CD4-positive, alpha-beta T cell treated with Interleukin-6 at 100 ng/mL for 8 hours (primary cell): Measurements from ENCODE around the gene NHLRC1.
A peak's percentile ranks its signal among the peaks of the same experiment; 100 is the strongest.
"Not testable (repeated sequence)": the region's sequence is repeated elsewhere in the genome, so short reads cannot be mapped to it uniquely, and the experiment has no call there.

ENCODE experiments used
- DNase-seq: peaks from one replicate; pipeline ENCODE4 v3.0.0-alpha.2; 2020; ENCODE audit warnings: mixed read lengths, low spot score

NHLRC1 gene

DNA sequence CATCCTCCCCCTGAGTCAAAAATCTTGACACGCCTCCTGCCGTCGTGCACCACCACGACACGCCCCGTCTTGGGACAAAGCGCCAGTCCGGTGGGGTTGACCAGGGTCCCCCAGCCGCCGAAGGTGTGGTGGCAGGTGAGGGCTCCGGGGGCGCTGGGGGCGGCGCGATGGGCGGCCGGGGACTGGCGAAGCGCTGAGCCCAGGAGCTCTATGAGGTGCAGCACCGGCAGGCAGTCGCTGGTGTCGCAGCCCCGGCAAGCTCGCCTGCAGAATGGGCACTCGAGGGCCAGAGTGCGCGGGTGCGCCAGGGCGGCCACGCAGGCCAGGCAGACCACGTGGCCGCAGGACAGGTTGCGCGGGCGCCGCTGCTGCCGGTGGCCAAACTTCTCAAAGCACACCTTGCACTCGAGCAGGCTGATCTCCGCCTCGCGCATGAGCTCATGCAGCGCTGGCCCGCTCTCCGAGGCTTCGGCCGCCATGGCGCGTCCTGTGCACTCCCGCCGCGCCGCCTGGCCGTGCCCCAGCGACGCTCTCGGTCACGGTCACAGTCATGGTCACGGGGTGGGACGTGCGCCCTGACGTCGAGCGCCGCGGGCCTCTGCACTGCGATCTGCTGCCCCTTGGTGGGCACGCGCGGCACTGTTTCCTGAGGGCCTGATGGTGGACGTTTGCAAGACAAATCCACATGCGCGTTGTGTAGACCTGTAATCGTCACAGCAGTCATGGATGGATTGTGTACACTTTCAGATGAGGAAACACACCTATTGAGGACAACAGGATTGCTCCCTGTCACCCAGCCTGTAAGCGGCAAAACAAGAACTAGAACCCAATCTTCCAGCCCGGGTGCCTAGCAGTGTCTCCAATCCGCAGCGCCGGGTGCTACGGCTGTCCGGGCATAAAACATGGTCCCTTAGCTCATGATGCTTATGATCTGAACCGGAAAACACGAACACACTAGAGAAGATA lies at the start of gene NHLRC1:
TSS of gene NHLRC1 (minus strand) at position 550 of the 966 bp plus-strand sequence. CDS start at position 479, 71 bp downstream.
- DNase-seq: peak; percentile 58

DNA sequence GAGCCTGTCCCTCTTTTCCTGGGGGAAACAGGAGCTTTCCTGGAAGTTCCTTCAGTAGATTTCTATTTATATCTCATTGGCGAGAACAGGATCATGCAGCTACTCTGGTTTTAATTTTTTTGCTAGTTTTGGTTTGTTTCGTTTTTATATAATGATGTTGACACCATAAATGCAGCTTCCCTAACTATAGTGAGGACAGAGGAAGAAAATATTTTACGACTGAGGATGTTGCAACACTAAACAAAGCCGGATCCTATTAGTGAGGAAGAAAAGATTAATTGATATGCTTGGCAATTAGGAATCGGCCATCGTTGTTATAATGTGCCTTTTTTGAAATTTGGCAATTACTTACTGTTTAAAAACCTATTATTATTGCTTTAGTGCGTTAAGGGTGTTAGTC lies 49.4 kb upstream of the NHLRC1 start:
- DNase-seq: no peak

DNA sequence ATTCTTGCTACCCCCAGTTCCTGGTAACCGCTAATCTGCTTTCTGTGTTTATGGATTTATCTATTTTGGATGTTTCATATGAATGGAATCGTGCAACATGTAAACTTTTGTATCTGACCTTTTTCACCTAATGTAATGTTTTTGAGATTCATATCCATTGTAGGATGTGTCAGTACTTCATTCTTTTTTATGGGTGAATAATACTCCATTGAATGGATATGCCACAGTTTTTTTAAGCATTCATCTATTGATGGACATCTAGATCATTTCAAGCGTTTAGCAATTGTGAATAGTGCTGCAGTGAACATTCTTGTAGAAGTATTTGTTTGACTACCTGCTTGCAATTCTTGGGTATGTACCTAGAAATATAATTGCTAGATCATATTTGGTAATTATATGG lies 45.8 kb upstream of the NHLRC1 start:
- DNase-seq: no peak

DNA sequence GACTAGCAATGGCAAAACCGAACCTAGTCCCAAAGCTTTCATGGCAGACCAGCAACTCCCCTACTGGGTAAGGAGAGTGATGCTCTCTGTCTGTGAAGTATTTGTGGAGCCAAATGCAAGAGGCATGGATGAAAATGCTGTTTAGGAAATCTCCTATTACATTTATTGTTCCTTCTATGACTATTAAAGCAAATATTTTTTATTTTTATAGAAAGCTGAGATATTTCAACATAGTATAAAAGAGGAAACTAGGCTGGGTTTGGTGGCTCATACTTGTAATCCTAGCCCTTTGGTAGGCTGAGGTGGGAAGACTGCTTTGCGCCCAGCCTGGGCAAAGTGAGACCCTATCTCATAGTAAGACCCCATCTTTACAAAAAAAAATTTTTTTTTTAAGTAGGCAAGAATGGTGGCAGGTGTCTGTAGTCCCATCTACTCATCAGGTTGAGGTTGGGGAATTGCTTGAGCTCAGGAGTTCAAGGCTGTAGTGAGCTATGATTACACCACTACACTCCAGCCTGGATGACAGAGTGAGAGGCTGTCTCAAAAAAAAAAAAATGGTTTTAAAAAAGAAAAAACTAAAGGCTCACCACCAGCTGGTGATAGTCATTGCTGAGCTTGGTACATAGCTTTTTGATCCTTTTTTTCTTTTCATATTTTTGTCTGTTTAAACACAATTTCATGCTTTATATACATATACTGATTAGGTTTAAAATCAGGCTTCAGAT lies 44.0 kb upstream of the NHLRC1 start:
- DNase-seq: no peak

DNA sequence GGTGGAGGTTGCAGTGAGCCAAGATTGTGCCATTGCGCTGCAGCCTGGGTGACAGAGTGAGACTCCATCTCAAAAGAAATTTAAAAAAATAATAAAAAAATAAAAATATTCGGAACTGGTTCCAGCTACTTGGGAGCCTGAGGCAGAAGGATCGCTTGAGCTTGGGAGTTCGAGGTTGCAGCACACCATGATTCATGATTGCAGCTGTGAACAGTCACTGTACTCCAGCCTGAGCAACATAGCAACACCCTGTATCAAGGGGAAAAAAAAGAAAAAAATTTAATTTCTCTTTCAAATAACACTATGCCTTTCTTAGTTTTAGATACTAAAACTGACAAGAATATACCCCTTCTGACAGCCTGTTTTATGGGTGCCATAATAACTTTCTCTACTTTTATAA lies 43.3 kb upstream of the NHLRC1 start:
- DNase-seq: no peak

DNA sequence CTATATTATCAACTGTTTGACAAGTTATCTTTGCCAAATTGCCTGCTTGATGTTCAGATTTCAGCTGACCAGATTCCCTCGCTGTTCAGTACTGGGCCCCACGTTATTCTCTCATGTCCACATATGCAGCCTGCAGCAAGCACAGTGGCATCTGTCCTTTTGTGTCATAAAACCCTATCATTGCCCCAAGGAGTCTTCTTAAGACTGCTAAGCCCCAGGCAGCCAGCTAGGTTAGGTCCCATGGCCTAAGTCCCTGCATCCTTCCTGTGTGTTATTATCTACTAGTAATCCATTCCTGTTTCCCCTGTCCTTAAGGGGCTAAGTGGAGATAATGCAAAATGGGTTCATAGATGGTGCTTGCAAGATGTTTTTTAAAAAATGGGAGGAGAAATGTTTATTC lies 39.9 kb upstream of the NHLRC1 start:
- no peak for DNase-seq

DNA sequence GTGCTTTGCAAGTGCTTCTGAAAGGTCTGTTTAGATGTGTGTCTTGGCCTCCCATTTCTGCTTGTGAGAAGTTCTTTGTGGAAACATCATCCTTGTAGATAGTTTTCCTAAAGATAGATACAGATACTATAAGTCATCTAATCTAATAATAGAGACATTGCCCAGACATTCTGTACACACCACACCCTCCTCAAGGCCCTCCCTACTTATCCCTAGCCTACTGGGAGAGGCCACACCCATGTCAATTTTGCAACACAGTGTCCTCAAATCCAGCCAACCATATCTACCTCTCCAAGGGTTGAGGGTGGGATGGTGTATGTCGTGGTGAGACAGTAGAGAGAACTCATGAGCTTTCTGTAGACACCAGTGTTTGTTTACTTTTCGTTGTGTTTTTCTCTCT lies 39.0 kb upstream of the NHLRC1 start:
- DNase-seq: no peak

DNA sequence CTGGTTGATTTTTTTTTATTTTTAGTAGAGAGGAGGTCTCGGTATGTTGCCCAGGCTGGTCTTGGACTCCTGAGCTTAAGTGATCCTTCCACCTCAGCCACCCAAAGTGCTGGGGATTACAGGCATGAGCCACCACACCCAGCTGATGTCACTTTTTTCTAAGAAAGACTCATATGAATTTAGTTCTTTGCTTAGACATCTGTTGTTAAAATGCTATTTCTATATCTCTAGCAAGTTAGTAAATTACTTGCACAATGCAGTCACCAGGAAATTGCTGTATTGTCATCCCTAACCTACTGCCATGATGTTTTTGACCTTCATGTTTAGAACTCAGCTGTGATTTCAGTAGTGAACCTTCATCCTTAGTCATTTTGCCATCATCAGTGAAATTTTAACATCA lies 38.4 kb upstream of the NHLRC1 start:
- DNase-seq: no peak

DNA sequence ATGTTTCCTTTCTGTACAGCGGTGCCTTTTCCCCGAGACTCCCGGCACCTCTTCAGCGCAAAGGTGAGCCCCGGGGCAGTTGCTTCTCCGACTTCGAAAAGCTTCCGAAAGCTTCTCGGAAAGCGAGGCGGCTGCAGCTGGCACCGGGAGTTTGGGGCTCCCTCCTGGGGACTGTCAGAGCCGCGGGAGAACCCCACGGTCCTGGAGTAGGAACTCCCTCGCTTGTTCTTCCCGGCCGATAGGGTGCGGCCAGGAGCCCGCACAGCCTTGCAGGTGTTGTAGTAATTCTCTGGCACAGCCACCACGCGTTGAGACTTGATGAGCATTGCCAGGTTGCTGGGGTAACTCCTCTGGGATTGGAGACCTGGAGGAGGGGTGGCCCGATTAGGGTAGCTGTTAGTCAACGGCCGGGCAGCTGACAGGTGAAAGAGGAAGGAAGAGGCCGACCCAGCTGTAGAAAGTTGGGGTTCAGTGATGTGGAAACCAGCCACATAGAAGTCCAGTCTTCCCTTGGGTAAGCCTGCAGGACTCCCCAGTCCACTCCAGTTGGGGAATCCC lies 33.5 kb upstream of the NHLRC1 start:
- DNase-seq: peak; percentile 27

DNA sequence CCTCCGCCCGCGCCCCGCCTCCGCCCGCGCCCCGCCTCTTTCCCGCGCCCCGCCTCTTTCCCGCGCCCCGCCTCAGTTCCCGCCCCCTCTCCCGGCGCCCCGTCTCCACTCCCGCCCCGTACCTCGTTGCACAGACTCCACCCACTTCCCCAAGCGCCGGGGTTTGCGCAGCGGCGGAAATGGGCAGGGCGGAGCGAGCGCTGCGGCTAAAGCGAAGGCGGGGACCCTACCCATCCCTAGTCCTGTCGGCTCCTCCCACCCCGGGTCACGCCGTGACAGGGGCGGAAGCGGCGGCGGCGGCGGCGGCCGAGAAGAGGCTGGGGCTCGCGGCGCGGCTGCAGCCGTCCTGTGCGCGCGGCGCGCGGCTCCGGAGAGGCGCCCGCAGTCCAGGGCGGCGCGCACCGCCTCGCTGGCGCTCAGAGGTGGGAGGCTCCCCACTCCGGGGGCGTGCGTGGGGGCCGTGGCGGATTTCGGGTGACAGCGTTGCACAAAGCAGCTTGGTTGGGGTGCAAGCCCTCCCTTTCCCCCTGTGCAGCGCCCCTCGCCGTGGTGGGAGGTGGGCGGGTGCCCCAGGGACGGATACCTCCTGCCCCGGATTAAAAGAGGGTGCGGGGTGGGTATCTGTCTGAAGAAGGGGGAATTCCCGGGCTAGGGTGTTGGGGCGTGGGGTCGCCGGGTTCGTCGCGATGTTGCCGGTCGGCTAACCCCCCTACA lies 32.8 kb upstream of the NHLRC1 start, which contains the start of gene KDM1B:
TSS of gene KDM1B (plus strand) at position 273 of the 714 bp plus-strand sequence. CDS start 4,474 bp downstream, outside the sequence.
- DNase-seq: peak; percentile 99

DNA sequence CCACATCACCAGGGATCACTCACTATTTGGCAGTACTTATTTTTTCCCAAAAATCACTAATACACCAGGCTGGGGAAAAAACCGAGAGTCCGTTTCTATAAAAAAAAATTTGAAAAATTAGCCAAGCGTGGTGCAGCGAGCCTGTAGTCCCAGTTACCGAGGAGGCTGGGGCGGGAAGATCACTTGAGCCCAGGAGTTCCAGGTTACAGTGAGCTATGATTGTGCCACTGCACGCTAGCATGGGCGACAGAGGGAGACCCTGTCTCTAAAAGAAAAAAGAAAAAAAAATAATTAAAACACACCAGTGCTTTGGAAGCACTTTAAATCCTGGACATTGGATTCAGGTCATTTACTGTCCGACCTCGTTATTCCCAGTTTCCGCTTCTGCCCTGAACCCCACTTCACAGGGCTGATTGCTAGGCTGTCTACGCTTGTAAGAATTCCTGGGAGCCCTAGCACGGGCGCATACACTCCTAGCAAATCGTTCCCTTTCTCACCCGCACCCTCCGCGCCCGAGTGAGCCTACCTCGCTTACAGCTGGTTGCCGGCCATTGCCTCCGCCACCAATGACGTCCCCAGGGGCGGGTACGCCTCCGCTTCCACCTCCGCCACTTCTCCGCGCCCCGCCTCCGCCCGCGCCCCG lies 32.2 kb upstream of the NHLRC1 start, which contains the start of gene TPMT:
TSS of gene TPMT (minus strand) at position 571 of the 643 bp plus-strand sequence. CDS start 5,950 bp downstream, outside the sequence.
- DNase-seq: no peak

DNA sequence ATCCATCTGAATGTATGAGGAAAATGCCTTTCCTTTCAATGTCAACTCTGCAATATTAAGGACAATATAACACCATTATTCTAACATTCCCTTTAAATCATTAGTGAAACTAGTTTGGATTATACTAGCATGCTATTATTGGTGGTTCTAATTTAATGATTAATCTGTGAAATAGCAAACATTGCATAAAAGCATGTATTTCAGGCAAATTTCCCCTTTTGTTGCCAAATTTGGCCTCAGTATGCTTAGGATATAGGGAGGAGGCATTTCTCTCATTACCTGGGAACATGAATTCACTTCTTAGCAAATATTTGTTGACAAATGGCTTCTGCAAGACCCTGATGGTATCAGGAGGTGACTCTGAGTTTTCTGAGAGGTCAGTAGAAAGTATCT lies 30.8 kb upstream of the NHLRC1 start:
- no peak for DNase-seq

DNA sequence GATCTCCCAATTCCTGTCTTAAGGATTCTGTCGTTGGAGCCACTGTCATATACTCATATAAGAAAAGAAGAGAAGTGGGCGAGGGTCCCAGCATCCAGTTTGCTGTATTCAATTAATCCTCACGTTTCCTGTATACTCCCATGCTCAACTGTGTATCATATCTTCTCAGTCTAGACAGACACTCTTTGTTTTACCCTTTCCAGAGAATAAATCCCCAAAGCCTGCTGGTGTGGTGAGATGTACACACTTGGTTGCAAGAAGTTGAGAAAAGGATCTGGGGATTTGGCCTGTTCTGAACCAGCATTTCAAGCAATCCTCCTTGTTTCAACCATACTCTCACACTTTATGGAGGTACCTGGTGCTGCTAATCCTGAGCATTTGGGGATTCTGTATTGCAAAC lies 29.3 kb upstream of the NHLRC1 start:
- no peak for DNase-seq

DNA sequence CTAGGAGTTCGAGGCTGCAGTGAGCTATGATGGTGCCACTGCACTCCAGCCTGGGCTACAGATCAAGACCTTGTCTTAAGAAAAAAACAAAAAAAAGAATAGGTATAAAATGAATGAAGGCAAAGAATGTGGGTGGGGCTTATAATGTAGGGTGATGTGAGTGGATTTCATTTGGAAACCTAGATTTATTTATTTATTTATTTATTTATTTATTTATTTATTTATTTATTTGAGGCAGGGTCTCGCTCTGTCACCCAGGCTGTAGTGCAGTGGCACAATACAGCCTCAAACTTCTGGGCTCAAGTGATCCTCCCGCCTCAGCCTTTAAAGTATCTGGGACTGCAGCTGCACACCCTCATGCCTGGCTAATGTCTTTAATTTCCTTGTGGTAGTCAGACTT lies 28.9 kb upstream of the NHLRC1 start:
- not testable (repeated sequence) for DNase-seq

DNA sequence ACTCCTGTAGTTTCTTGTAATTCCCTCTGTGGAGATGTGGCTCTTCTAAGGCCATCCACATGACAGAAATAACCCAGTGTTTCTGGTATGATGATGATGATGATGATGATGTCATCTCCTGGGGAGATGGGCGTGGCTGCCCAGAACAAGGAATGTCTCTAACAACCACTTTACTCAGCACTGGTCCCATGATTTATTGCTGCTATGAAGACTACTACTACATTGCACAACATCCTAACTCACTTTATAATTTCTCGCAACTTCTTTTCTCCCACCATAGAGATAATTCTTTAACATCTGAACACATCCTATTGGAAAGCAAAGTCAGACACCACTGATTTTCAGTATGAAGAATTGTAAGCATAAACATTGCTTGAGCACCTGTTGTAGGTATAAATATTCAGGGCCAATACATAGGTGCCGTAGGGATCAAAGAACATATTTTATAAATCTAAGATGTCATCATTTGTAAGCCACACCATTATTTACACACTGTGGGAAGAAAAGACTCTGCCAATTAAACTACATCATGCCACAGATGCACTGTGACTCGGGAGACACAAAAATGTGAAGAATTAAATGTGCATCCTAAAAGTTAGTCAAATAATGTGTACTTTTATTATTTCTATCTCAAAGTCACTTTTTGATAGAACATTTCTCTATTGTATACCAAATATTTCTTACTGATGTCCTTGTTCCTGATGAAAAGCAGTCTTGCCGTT lies 26.0 kb upstream of the NHLRC1 start:
- no peak for DNase-seq

DNA sequence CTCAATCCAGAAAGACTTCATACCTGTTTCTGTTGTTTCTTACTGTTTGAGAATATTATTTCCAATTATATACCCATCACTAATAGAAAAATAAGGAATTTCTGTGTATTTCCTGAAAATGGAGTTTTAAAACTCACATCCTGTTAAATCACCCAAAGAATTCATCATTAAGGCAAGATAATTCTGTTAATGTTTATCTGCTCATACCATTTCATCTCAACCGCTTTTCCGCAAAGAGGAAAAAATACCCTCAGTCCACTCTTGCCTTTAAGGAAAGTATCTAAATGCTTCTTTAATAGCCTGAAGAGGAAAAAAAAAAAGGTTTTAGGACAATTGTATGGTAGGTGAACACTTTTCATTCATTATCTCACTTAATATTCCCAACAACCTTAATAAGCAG lies 25.1 kb upstream of the NHLRC1 start:
- no peak for DNase-seq

DNA sequence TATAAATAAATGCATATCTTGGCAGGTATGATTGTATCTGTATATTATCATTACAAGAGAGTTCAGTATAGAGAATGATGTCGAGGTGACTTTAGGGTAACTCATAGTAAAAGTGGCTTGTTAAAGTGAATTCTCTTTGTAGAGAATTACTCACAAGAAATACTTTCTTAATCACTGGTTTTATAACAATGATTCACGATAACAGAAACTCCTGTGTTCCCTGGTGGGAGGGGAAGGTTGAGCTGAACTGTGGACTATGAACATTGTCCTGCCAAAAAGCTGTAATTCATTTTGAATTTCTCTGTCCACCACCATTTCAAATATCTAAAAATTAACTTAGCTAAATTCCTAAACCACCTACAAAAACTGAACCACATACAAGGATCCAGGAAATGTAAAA lies 24.7 kb upstream of the NHLRC1 start:
- no peak for DNase-seq

DNA sequence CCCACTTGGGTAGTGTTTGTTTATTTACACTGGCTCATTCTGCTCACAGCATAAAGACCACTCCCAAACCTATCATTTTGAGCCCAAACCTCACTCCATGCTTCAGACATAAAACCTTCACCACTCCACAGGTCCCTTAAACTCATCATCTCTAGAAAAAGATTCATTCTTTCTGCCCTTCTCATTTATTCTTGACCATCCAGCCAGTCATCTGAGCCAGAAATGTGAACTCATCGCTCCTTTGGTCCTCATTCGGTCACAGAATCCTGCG lies 20.0 kb upstream of the NHLRC1 start:
- DNase-seq: no peak

DNA sequence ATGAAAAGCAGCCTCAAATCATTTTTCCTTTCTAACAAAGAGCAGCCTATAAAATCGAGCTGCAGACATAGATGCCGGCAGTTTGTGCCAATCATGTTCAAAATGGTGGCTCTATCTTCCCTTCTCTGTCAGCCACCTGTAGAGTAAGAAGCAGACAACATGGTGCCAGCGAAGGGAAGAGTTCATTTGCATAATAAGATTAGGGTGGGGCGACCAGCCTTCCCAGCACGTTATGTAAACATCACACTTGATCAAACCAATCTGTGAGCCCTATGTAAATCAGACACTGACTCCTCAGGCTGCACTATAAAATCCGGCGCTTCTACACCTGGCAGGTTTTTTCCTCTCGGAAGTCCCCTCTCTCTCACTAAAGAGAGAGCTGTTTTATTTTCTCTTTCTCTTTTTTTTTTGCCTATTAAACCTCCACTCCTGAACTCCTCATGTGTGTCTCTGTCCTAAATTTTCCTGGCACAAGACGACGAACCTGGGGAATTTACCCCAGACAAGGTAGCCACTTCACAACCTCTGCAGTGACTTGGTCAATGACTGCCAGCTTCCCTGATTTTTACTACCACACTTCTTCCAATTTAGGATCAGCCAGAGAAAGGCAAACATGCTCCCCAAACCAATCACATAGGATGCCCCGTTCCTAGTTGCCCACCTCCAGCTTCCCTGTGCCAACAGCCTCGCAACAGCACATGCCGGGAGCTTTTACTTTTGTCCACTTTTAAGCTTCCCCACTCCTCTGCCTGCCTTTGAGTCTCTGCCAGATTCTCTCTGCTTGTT lies 19.5 kb upstream of the NHLRC1 start:
- no peak for DNase-seq

DNA sequence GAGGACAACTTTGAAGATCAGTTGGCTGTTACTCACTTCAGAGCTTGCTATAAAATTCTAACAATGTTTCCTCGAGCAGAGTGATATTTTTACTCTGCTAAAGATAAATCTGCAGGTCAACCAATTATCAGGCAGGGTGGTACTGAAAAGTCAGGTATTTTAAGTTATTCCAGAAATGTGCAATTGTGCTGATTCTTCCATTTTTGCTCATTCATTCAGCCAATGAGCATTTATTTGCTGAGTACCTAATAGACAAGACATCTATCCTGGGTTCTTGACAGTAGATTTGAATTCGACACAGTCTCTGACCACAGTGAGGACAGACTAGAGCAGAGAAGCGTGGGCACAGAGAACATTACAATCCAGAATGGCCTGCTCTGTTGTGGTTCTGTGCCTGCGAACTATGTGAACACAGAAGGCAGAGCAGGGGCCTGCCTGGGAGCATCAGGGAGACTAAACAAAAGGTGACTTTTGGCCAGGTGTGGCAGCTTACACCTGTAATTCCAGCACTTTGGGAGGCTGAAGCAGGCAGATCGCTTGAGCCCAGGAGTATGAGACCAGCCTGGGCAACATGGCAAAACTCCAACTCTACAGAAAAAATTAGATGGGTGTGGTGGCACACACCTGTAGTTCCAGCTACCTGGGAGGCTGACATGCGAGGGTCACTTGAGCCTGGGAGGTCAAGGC lies 17.6 kb upstream of the NHLRC1 start:
- DNase-seq: no peak
